VCaP (cell line): Measurements from ENCODE around the gene CRIP2.

Experiments used
- H3K27ac ChIP-seq: fragments of 450-650 bp; 2 replicates; pipeline ENCODE4 v1.5.1; 2017
- TF ChIP-seq, protein P1 (sequence below): fragments of 450-650 bp; conservative IDR thresholded peaks from 2 replicates; pipeline ENCODE4 v1.5.1; 2017; ENCODE audit warnings: mild to moderate bottlenecking, moderate library complexity

The CRIP2 gene

DNA sequence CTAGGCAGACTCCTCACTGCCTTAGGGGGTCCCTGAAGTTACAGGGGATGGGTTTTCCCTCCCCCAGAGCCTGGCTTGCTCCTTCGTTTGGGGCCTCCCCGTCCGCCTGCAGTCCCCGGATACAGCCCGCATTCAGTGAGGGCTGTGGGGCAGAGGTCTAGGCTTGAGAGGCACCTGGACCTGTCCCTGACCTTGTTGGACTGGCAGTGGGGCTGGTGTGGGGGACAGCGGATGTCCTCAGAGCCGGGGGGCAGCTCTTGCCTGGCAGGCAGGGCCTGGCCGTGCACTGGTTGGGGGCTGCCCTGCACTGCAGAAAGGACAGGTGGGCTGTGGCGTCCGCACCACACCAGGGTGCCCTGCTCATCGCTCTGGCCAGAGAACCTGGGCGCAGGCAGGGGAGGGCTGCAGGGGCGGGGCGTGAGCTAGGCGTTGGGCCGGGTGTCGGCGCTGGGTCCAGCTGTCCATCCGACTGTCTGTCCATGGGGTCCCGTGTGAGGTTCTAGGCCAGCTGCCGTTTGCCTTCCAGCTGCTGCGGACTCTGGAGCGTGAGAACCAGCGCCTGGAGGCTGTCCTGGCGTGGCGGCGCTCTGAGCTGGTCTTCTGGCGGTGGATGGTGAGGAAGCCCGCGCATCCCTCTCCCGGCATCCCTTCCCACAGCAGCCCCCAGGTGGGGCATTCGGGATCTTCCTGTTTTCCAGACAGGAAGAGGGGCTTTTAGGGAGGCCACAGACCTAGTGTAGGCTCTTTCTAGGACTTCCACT lies 22.4 kb downstream of the CRIP2 start:
- H3K27ac ChIP-seq: no peak overlapping the region
- TF ChIP-seq, protein P1, sequence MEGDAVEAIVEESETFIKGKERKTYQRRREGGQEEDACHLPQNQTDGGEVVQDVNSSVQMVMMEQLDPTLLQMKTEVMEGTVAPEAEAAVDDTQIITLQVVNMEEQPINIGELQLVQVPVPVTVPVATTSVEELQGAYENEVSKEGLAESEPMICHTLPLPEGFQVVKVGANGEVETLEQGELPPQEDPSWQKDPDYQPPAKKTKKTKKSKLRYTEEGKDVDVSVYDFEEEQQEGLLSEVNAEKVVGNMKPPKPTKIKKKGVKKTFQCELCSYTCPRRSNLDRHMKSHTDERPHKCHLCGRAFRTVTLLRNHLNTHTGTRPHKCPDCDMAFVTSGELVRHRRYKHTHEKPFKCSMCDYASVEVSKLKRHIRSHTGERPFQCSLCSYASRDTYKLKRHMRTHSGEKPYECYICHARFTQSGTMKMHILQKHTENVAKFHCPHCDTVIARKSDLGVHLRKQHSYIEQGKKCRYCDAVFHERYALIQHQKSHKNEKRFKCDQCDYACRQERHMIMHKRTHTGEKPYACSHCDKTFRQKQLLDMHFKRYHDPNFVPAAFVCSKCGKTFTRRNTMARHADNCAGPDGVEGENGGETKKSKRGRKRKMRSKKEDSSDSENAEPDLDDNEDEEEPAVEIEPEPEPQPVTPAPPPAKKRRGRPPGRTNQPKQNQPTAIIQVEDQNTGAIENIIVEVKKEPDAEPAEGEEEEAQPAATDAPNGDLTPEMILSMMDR: no peak

DNA sequence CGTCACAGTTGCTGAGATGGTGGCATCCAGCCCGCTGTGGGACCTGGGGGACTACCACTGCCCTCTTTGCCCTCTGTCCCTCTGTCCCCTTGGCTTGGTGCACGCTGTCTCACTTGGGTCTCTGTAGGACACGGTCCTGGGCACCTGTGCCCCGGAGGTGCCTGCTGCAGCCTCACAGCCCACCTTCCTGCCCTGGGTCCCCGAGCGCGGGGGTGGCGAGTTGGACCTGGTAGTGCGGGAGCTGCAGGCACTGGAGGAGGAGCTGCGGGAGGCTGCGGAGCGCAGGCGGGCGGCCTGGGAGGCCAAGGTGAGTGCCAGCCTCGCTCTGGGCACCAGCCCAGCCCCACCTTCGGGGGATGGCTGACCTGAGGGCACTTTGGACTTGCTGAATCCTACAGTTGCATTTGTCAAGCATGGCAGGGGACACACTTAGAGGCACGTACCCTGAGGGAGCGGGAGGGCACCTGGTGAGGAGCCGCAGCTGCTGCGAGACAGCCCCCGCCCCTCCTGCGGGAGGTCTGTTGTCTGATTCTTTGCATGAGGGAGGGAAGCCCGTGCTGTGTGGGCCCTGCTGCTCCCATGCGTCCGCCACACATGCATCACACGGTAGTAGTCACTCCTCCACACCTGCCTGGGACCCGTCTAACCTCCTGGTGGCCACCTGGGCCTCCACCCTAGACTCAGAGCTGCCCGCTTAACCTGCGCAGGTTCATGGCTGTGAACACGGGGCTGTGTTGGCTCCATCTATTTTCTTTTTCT lies 23.2 kb downstream of the CRIP2 start:
- TF ChIP-seq, protein P1: no peak
- no peak overlapping the region for H3K27ac ChIP-seq

DNA sequence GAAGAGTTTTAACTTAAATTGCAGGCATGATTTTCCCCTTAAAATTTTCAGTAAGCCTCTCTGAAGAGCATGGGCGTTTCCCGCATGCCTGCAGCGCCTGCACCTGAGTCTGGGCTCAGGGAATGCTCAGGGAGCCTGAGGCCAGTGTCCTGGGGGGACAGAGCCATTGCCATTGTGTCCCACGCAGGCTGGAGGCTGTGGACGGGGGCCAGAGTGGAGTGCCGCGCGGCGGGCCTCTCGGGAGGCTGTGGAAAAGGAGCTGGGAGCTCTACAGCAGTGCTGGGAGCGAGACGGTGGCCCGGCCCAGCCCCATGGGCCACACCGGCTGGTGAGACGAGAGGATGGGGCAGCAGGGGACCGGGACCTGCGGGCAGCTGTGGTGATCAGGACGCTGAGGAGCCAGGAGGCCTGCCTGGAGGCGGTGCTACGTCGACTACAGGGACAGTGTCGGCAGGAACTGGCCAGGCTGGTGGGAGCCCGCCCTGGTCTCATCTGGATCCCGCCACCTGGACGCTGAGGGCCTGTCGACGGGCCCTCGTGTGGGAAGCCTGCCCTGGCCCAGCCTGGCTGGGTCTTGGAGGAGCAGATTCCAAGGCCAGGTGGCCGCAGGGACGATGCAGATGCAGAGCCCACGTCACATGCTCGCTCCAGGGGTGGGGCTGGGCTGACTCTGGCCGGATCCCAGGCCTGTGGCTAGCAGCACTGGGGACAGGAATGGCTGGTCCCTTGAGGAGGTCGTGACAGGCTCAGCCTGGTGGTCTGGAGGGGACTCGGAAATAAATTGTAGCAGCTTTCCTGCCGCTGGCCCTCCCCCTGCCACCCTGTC lies 24.0 kb downstream of the CRIP2 start:
- no peak overlapping the region for H3K27ac ChIP-seq
- TF ChIP-seq, protein P1: no peak

DNA sequence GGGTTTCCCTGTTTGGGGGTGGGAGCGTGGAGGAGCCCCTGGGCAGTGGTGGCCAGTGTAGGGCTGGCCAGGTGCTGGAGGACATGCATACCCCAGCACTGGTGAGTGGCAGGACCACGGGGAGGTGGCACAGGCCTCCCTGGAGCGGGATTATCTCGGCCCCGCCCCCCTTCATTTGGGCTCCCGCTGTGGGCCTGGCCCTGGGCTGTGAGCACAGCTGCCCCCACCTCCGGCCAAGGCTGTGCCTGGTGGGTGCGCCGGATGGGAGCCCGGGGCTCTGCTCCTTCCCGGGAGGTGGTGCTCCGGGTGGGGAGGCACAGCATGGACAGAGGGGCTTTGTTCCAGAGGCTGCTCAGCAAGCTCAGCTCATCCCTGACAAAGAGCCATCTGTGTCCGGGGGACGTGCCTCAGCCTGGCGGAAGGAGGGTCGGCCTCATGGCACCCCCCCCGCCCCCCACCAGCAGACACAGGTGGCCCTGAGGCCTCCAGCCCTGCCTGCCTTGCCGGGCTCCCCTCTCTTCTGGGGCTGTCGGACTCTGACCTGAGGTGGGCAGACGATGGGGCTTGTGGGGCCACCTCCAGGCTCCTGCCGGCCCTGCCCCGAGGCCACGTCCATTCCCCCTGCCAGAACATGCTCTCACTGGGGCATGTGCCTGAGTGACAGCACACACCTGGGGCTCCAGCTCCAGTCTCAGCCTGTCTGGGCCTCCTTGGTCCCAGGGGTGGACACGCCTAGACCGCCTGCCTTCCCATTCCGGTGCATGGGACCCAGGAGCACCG lies 24.8 kb downstream of the CRIP2 start:
- TF ChIP-seq, protein P1: no peak
- H3K27ac ChIP-seq: no peak overlapping the region

DNA sequence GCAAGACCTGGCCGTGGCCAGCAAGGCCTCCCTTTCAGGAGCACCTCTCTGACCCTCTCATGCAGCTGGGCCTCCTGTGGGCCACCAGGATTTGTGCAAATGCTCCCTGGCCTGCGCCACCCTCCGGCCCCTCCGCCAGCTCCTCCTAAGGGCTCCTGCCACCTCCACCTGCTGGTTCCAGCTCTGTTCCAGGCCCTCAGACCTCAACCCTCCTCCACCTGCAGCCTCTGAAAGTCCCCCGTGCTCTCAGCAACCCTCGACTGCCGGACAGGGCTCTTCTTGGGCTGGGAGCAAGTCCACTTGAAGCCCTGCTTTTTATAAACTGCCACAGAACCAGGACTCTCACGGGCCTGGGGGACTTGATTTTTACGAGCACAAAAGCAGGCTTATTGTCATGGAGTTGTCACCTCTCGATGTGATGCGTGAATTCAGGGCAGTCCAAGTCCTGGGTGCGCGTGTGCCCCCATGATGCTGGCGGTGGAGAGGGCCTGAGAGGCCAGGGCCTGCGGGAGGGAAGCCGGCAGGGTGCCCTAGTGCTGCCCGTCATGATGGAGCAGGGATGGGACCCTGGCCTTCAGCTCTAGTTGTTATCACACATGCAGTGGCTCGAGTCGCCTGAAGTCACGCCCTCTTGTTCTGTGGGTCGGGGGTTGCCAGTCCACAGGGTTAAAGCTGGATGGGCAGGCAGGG lies 25.6 kb downstream of the CRIP2 start:
- no peak overlapping the region for H3K27ac ChIP-seq
- TF ChIP-seq, protein P1: no peak

DNA sequence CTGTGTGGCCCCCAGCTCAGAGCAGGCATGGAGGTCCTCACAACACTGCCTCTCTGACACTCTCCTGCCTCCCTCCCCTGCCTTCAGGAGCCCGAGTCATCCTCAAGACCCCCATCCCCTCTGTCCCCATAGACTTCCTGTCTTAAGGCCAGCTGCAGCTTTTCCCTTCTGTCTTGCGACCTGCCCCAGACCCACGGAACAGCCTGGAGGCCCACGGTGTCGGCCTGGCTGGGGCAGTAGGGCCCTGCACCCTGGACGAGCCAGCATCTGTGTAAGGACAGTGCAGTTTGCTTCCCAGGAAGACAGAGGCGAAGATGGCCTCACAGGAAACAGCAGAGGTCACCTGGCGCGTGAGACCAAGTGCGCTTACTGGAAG lies 26.1 kb downstream of the CRIP2 start:
- TF ChIP-seq, protein P1: no peak
- H3K27ac ChIP-seq: no peak overlapping the region
